ENCODE results near the gene GALNT4.

GALNT4 gene

DNA sequence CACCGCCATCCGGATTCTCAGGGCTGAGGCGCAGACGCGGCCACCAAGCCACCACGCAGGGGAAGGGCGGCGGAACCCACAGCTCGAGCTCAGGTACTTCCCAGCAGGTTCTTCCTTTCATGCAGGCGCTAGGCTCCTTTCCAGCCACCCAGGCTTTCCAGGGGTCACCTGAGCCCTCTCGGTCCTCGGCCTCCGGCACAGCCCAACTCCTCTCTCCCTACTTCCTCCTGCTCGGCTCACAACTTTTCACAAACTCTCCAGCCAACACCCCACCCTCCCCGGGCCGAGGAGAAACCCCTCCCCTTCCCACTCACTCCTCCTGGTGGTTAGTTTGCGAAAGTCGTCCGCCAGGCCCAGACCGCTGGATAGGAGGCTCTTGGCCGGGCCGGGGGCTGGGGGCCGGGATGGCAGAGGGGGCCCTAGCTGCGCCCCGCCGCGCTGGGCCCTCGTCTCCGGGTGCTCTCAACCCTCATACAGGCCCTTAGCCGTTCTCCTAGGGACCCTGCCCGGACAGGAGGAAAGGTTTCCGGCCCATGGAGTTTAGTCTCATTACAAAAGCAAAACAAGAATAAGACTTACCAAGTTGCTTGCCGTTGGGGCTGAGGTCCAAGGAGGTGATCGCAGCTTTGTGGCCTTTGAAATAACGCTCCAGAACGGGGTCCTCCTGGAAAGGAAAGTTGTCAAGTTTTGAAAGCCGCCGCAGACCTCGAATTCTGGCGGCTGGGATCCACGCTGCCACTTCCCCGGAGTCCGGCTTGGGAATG lies at the start of gene GALNT4:
Gene GALNT4, minus strand, starts transcription at position 256 of the 764 bp plus-strand sequence. Its CDS starts 247 bp downstream, at position 9.
- DNase-seq: peak; percentile 72 to 79

GRCh38 chr12:89573051-89573810 lies 48.6 kb upstream of the GALNT4 start:
- DNase-seq: no peak

- no peak for DNase-seq
These were observed 47.0 kb upstream of the GALNT4 start for GRCh38 chr12:89571491-89572195.

- DNase-seq: no peak
These were observed 43.9 kb upstream of the GALNT4 start for GRCh38 chr12:89568484-89568883.

DNA sequence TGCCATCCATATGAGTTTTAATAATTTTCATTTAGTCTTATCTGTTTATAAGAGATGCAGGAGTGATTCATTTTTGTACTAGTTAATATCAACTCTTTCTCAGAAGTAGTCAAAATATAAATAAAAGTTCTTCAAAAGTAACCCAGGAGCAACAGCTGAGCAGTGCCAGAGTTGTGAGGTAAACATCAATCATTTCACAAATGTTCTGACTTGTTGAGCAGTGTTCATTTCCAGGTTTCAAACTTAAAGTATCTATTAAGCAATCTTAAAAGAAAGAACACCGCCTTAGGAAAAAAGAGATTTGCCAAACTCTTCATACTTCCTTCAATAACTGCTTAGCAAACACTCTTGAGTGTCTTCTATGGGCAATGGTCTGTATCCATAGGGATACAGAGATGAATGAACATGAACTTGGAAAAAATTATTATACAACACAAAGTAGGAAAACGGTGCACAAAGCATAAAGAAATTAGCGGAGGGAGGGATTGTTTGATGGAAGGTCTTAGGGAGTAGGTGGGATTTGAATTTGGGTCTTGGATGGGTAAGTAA lies 43.2 kb upstream of the GALNT4 start:
- no peak for DNase-seq

- no peak for DNase-seq
These were observed 42.0 kb upstream of the GALNT4 start for GRCh38 chr12:89566615-89567014.

DNA sequence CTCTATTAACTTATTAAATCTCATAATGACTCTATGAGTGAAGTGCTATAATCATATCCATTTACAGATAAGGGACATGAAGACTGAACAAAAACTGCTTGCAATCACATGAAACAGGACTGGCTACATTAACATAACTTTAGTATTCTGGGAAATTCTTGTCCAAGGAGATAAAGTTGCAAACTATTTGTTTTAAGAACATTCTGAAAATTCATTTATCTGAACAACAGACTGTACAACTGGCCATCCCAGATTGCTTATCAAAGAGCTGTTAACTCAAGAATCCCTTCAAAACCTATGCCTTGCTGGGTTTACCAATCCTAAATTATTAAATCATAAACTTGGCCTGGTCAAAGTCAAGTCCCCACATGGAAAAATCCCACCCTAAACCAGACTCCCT lies 40.4 kb upstream of the GALNT4 start:
- DNase-seq: no peak

GRCh38 chr12:89559753-89560152 lies 35.2 kb upstream of the GALNT4 start:
- DNase-seq: no peak

- no peak for DNase-seq
These were observed 32.4 kb upstream of the GALNT4 start for GRCh38 chr12:89556976-89557375.

GRCh38 chr12:89552376-89552775 lies 27.8 kb upstream of the GALNT4 start:
- no peak for DNase-seq

DNA sequence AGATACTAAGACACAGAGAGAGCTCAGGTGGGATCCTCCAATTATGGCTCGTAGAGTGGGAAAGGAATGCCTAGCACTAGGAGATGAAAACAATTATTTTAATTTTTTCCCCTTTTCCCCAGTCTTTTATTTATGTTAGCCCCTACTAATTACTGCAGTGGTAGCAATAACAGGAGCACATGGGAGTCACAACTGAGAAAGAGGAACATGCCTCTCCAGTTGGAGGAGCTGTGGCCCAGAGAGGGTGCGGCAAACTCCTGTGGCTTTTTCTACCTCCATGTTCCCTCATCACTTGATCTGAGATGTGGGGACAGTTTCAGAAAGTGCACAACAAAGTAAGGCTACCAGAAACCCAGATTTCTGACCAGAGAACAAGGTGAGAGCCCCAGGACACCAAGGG lies 27.2 kb upstream of the GALNT4 start:
- no peak for DNase-seq

DNA sequence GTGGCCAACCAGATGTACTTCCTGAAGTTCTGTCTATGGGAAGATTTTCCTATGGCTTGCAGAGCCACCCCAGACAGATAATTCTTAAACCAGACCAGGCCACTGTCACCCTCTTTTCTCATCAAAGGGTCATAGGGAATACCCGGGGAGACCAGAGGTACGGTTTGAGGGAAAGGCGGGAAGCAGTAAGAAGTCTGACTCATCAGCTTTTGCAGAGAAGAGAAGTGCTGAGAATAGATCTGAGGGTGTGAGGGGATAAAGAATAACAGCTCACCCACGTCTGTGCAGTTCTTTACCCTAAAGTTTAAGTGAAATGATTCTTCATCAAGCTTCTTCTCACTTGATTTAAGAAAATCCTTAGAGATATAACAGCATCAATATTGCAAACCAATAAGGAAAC lies 22.5 kb upstream of the GALNT4 start:
- DNase-seq: no peak

DNA sequence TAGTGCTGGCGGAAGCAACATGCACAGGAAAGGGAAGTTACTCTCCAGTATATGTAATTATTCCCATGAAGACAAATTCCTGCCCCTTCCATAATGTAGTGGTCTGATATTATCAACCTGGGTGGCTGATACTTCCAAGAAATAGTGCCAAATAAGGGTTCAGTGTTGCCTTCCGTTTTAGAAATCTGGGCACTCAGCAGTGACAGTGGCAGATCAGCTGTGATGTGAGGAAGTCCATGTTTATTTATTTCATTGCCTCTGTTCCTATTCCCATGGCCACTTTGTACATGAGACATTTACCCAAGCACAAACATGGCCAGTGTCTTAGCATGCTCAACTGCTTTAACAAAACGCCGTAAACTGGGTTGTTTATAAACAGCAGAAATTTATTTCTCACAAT lies 21.6 kb upstream of the GALNT4 start:
- no peak for DNase-seq

- DNase-seq: no peak
These were observed 20.1 kb upstream of the GALNT4 start for GRCh38 chr12:89544681-89545184.

DNA sequence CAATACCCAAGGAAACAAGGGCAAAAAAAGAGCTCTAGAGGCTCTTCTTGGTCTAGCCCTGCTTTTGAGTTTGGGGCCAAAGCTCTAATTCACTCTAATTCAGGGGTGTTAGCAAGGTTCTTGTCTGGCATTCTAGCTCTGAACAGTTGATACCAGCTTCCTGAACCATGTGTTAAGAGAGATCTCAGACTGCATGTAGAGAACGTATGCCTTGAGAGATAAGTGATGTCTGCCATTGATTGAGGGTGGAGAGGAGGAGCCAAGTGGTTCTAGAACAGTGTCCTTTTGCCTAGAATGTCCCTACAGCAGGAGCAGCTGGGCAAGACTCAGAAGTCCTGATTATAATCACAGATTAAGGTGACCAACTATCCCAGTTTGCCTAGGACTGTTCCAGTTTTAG lies 19.4 kb upstream of the GALNT4 start:
- DNase-seq: no peak

DNA sequence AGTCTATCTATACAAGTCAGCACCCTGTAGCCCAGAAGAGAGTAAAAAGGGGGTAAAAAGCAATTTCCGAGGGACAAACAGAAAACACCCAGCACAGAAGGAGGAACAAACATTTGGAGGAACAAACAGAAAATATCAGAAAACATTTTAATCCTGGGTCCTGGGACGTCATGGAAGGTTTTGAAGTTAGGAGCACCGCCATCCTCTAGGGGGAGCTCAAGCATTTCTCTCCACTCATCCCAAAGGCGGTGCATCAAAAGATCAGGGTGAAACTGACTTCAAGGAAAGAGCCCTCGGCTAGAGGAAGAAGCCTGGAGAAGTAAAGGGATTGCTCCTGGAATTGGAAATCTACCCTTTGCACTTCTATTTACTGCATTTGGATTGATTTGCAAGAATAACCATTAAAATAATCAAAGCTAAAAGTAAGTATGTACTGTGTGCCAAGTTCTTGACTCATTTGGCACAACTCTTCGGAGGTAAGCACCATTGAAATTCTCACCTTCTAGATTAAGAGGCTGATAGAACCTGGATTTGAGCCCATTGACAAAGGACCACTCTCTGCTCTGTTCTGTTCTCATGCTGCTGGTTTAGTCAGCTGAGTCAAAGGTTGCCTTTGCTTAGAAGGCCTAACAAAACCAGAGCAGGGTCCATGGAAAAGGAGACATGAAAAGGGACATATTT lies 18.5 kb upstream of the GALNT4 start:
- DNase-seq: peak in 1 of 2 experiments; percentile 73

DNA sequence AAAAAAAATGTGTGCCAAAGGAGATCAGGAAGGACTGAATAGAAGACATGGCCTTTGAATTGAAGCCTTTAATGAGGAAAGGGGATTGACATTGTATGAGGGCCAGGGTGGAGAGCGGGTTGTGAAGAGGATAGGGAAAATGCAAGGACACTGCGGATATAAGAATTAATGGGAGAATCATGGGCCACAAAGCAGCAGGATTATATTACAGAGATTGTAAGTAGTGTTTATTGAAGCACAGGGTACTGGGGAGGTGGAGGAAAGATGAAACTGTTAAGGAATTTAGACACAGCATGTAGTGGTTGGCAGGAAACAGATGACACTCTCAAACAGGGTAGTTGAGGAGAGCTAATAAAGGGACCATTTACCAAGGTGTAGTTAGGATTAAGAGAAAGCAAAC lies 17.6 kb upstream of the GALNT4 start:
- DNase-seq: no peak

GRCh38 chr12:89540586-89540985 lies 16.0 kb upstream of the GALNT4 start:
- DNase-seq: no peak

- no peak for DNase-seq
These were observed 15.0 kb upstream of the GALNT4 start for GRCh38 chr12:89539426-89540223.

DNA sequence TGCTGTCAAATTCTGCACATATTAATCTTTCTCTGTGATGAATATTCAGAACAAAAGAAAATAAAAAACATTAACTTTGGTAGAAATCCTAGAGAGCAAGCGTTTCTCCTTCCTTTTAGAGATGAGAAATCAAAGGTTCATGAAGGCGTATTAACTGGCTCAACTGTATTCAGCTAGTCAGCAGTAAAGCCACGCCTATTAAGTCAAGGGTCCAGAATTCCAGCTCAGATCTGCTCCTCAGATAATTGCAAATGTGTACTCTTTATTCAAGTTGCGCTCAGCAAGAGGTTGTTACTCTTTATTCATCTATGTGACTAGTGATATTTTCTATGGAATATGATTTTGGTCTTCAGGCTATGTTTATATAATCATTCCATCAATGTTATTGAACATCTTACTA lies 14.3 kb upstream of the GALNT4 start:
- no peak for DNase-seq

DNA sequence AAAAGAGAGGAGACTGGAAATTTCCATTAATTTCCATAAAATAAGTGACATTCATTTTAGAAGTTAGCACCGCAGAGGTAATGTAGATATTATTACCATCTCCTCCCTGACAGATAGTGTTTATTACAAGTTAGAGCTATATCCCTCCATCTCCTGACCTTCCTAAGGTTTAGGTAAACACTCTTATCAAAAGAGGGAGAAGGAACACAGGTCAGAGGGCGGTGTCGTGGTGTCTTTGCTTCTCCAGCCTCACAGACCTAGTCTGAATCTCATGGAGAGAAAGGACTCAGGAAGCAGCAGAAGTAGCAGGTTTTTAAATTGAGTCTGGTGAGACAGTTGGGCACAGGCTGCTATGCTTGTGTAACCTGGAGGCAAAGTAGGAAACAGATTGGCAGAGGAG lies 12.8 kb upstream of the GALNT4 start:
- DNase-seq: no peak

DNA sequence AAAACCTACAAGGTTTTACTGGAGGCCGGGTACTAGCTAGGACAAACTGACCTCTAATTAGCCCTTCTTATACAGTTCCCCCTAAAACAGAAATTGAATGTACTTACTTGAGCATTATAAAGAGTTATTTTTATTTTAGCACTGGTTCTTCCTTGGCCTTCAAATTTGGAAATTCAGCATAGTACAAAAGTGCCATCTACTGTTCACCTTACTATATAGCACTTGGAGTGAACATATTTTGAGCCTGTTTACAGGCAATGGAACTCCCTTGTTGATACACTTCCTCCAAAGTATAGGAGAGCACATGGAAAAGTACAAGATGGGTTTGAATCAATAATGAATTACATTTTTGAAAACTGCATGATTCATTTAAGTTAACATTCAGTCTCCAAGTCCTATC lies 5.1 kb upstream of the GALNT4 start:
- peak in 1 of 2 experiments; percentile 67 for DNase-seq
